Neuronal stem cell (in vitro differentiated cells): ENCODE results near the gene ANKRD30A. TPM values are rescaled to one million over a fixed set of nuclear protein-coding genes. Genes with fewer than 3 reads are reported as not detected.
"Not testable (repeated sequence)": the region's sequence is repeated elsewhere in the genome, so short reads cannot be mapped to it uniquely, and the experiment has no call there.

Source experiments
- DNase-seq: peaks from one replicate; pipeline ENCODE4 v3.0.0-alpha.2; 2013; ENCODE audit warnings: low spot score
- H2AFZ ChIP-seq: one replicate; pipeline ENCODE4 v1.6.1; 2013; ENCODE audit warnings: mild to moderate bottlenecking, low read length, inconsistent platforms
- H2AK5ac ChIP-seq: 2 replicates; pipeline ENCODE4 v1.6.1; 2013; ENCODE audit warnings: low read depth, mild to moderate bottlenecking, inconsistent platforms, low read length, moderate library complexity, mixed read lengths
- H2BK120ac ChIP-seq: 2 replicates; pipeline ENCODE4 v1.6.1; 2013; ENCODE audit warnings: low read depth, mild to moderate bottlenecking, inconsistent platforms, low read length, moderate library complexity, mixed read lengths
- H2BK12ac ChIP-seq: one replicate; pipeline ENCODE4 v1.6.1; 2013; ENCODE audit warnings: low read length, inconsistent platforms
- H2BK15ac ChIP-seq: 2 replicates; pipeline ENCODE4 v1.6.1; 2013; ENCODE audit warnings: mild to moderate bottlenecking, low read length, inconsistent platforms, mixed read lengths
- H2BK5ac ChIP-seq: one replicate; pipeline ENCODE4 v1.6.1; 2013; ENCODE audit warnings: inconsistent platforms, mild to moderate bottlenecking, low read length, moderate library complexity
- H3K14ac ChIP-seq: one replicate; pipeline ENCODE4 v1.6.1; 2013; ENCODE audit warnings: low read length, inconsistent platforms
- H3K18ac ChIP-seq: 2 replicates; pipeline ENCODE4 v1.6.1; 2013; ENCODE audit warnings: low read length, inconsistent platforms
- H3K23ac ChIP-seq: 2 replicates; pipeline ENCODE4 v1.6.1; 2013; ENCODE audit warnings: low read depth, mild to moderate bottlenecking, mixed read lengths, low read length, inconsistent platforms; ENCODE audit not compliant: poor library complexity
- H3K27ac ChIP-seq: replicated peaks from 3 replicates; pipeline ENCODE4 v1.5.1; 2013; ENCODE audit warnings: low read length, inconsistent platforms
- H3K27me3 ChIP-seq, 3 experiments: 2 replicates each; pipeline ENCODE4 v1.6.1; 2013; ENCODE audit warnings: low read length in 3 of 3, mild to moderate bottlenecking in 2 of 3, inconsistent platforms in 1 of 3, low read depth in 1 of 3, mixed read lengths in 1 of 3, moderate library complexity in 1 of 3; ENCODE audit not compliant: control insufficient read depth in 3 of 3, insufficient read depth in 3 of 3
- H3K36me3 ChIP-seq, 2 donors: replicated peaks in 1 of 2; 2 replicates each; pipeline ENCODE4 v1.6.1; 2013; ENCODE audit warnings: low read length in 2 of 2; ENCODE audit not compliant: control insufficient read depth in 2 of 2, insufficient read depth in 2 of 2
- H3K4ac ChIP-seq: 2 replicates; pipeline ENCODE4 v1.6.1; 2013; ENCODE audit warnings: inconsistent platforms, mild to moderate bottlenecking, low read length, moderate library complexity
- H3K4me1 ChIP-seq, 2 donors: 1 replicate in 1 of 2; 2 replicates in 1 of 2; pipeline ENCODE4 v1.6.1; 2013; ENCODE audit warnings: low read length in 2 of 2, low read depth in 1 of 2; ENCODE audit not compliant: control insufficient read depth in 2 of 2, insufficient read depth in 1 of 2
- H3K4me2 ChIP-seq: one replicate; pipeline ENCODE4 v1.6.1; 2013; ENCODE audit warnings: mild to moderate bottlenecking, low read length, inconsistent platforms; ENCODE audit not compliant: insufficient read depth, poor library complexity, severe bottlenecking
- H3K4me3 ChIP-seq, 2 donors: 2 replicates each; pipeline ENCODE4 v1.5.1; 2013; ENCODE audit warnings: low read length in 2 of 2, mild to moderate bottlenecking in 2 of 2, inconsistent platforms in 1 of 2, moderate library complexity in 1 of 2
- H3K79me1 ChIP-seq: one replicate; pipeline ENCODE4 v1.6.1; 2013; ENCODE audit warnings: low read depth, mild to moderate bottlenecking, inconsistent platforms, low read length, moderate library complexity
- H3K9ac ChIP-seq: one replicate; pipeline ENCODE4 v1.6.1; 2013; ENCODE audit warnings: mild to moderate bottlenecking, low read depth, low read length, inconsistent platforms; ENCODE audit not compliant: poor library complexity
- H3K9me3 ChIP-seq, 2 donors: replicated peaks in 1 of 2; 2 replicates each; pipeline versions ENCODE3 to v1.6.1; 2013; ENCODE audit warnings: low read length in 2 of 2, mild to moderate bottlenecking in 2 of 2, inconsistent platforms in 1 of 2, low read depth in 1 of 2, mixed read lengths in 1 of 2, moderate library complexity in 1 of 2; ENCODE audit not compliant: control insufficient read depth in 2 of 2, insufficient read depth in 1 of 2
- H4K8ac ChIP-seq: one replicate; pipeline ENCODE4 v1.6.1; 2013; ENCODE audit warnings: low read depth, mild to moderate bottlenecking, inconsistent platforms, low read length, moderate library complexity
- H4K91ac ChIP-seq: one replicate; pipeline ENCODE4 v1.6.1; 2013; ENCODE audit warnings: low read length, low read depth, mild to moderate bottlenecking, inconsistent platforms; ENCODE audit not compliant: poor library complexity
- WGBS, 2 donors: extraction: QIAGEN DNeasy Blood & Tissue Kit; methylation state at CpG; one replicate each; pipeline ENCODE4 v1.1.7; 2013; ENCODE audit warnings: missing lambda C conversion rate in 2 of 2, mixed read lengths in 1 of 2; ENCODE audit not compliant: insufficient read length in 2 of 2, insufficient replicate concordance in 1 of 2; ENCODE audit errors: extremely low coverage in 2 of 2; 5-methylcytosine and 5-hydroxymethylcytosine counted together
- polyA plus RNA-seq, 2 experiments: library from polyadenylated mRNA; stranded (reverse); fragments of 200-250 nt; gene quantifications; one replicate each; pipeline ENCODE4 v1.2.3, GENCODE V29; 2013

The ANKRD30A gene
- not detected for polyA plus RNA-seq (2013, experiment 1 of 2)
- not detected for polyA plus RNA-seq (2013, experiment 2 of 2)

GRCh38 chr10:37125191-37125732, at the start of gene ANKRD30A:
ANKRD30A (plus strand) TSS chr10:37125598; CDS start chr10:37125788, 190 bp downstream.
- H3K27me3 ChIP-seq = no peaks in the 10 kb centered on the region
- H2BK12ac ChIP-seq = no peak within 1 kb of the TSS
- no peak within 1 kb of the TSS for H2AK5ac ChIP-seq
- H4K8ac ChIP-seq = no peak within 1 kb of the TSS
- no peaks in the 10 kb centered on the region for H3K79me1 ChIP-seq
- H3K9me3 ChIP-seq = peaks cover 0 to 5% of the 10 kb centered on the region in 2 donors
- no peak for DNase-seq
- H3K18ac ChIP-seq = no peak within 1 kb of the TSS
- no peak within 1 kb of the TSS for H3K14ac ChIP-seq
- H2BK15ac ChIP-seq = no peak within 1 kb of the TSS
- no peak within 1 kb of the TSS for H3K27ac ChIP-seq
- no peaks in the 10 kb centered on the region for H3K4me1 ChIP-seq
- H3K9ac ChIP-seq = no peak within 1 kb of the TSS
- H2AFZ ChIP-seq = no peak within 1 kb of the TSS
- WGBS, 2 donors = no CpG with 5 or more reads among the region's 39 CpGs
- H3K4ac ChIP-seq = no peak within 1 kb of the TSS
- H2BK5ac ChIP-seq = no peak within 1 kb of the TSS
- no peaks in the 10 kb centered on the region for H3K36me3 ChIP-seq
- no peak within 1 kb of the TSS for H3K4me2 ChIP-seq
- H4K91ac ChIP-seq = no peak within 1 kb of the TSS
- H3K4me3 ChIP-seq = no peak within 1 kb of the TSS
- no peak within 1 kb of the TSS for H3K23ac ChIP-seq
- H2BK120ac ChIP-seq = no peak within 1 kb of the TSS

- not testable (repeated sequence) for H2BK15ac ChIP-seq, H3K9me3 ChIP-seq, H2AK5ac ChIP-seq, H3K36me3 ChIP-seq, H4K91ac ChIP-seq, H2BK12ac ChIP-seq, H2BK5ac ChIP-seq, H3K14ac ChIP-seq, H3K27ac ChIP-seq, H3K27me3 ChIP-seq, H2BK120ac ChIP-seq, H4K8ac ChIP-seq, H3K18ac ChIP-seq, H2AFZ ChIP-seq, H3K4ac ChIP-seq, H3K4me1 ChIP-seq, H3K4me2 ChIP-seq, H3K9ac ChIP-seq, H3K23ac ChIP-seq, H3K79me1 ChIP-seq, DNase-seq
- peak overlapping the region in 1 of 2 donors; percentile 46 for H3K4me3 ChIP-seq
- no CpG with 5 or more reads among the region's 10 CpGs for WGBS, 2 donors
These were observed 49.3 kb upstream of the ANKRD30A start for GRCh38 chr10:37076083-37076482.

GRCh38 chr10:37095792-37096573, 29.4 kb upstream of the ANKRD30A start:
- no peak overlapping the region for H3K4me2 ChIP-seq
- H2AK5ac ChIP-seq = no peak overlapping the region
- H3K4me3 ChIP-seq = no peak overlapping the region
- no CpG with 5 or more reads among the region's 3 CpGs for WGBS, 2 donors
- H3K79me1 ChIP-seq = no peaks in the 10 kb centered on the region
- H2BK12ac ChIP-seq = no peak overlapping the region
- no peaks in the 10 kb centered on the region for H3K27me3 ChIP-seq
- no peak overlapping the region for H4K91ac ChIP-seq
- peaks cover 0 to 2% of the 10 kb centered on the region in 2 donors for H3K9me3 ChIP-seq
- H2BK5ac ChIP-seq = no peak overlapping the region
- H3K27ac ChIP-seq = no peak overlapping the region
- H3K9ac ChIP-seq = no peak overlapping the region
- H2AFZ ChIP-seq = no peak overlapping the region
- no peak overlapping the region for H4K8ac ChIP-seq
- H3K4me1 ChIP-seq = no peaks in the 10 kb centered on the region
- no peak overlapping the region for H3K14ac ChIP-seq
- H3K23ac ChIP-seq = no peak overlapping the region
- DNase-seq = no peak
- no peak overlapping the region for H3K18ac ChIP-seq
- no peaks in the 10 kb centered on the region for H3K36me3 ChIP-seq
- H2BK120ac ChIP-seq = no peak overlapping the region
- no peak overlapping the region for H2BK15ac ChIP-seq
- H3K4ac ChIP-seq = no peak overlapping the region

- Histone ChIP-seq H3K27ac (no peak overlapping the region), H3K4me1 (no peaks in the 10 kb centered on the region), H2BK12ac (no peak overlapping the region), H3K4ac (no peak overlapping the region), H3K36me3 (no peaks in the 10 kb centered on the region), H3K27me3 (no peaks in the 10 kb centered on the region), H3K79me1 (no peaks in the 10 kb centered on the region), H3K9ac (no peak overlapping the region), H4K8ac (no peak overlapping the region), H2BK5ac (no peak overlapping the region), H3K23ac (no peak overlapping the region), H3K4me2 (no peak overlapping the region), H4K91ac (no peak overlapping the region), H3K18ac (no peak overlapping the region), H2AFZ (no peak overlapping the region), H2BK15ac (no peak overlapping the region), H2BK120ac (no peak overlapping the region), H2AK5ac (no peak overlapping the region), H3K4me3 (no peak overlapping the region), H3K14ac (no peak overlapping the region), H3K9me3 (peaks cover 0 to 4% of the 10 kb centered on the region in 2 donors)
- DNase-seq = no peak
- no CpG with 5 or more reads among the region's 3 CpGs for WGBS, 2 donors
These were observed 24.1 kb upstream of the ANKRD30A start for GRCh38 chr10:37101261-37101660.
